IPS-20b (cell line): Measurements from ENCODE around the gene UPF1.
A peak's percentile ranks its signal among the peaks of the same experiment; 100 is the strongest.

Source experiments
- H3K27ac ChIP-seq: one replicate; pipeline ENCODE4 v1.5.1; 2013; ENCODE audit warnings: low read length
- H3K27me3 ChIP-seq: 2 replicates; pipeline ENCODE4 v1.6.1; 2013; ENCODE audit warnings: mild to moderate bottlenecking, low read length, inconsistent platforms; ENCODE audit not compliant: insufficient read depth
- H3K36me3 ChIP-seq: 2 replicates; pipeline ENCODE4 v1.6.1; 2013; ENCODE audit warnings: low read depth, mild to moderate bottlenecking, inconsistent platforms, low read length, moderate library complexity; ENCODE audit not compliant: insufficient read depth
- H3K4me1 ChIP-seq: 2 replicates; pipeline ENCODE4 v1.6.1; 2013; ENCODE audit warnings: mild to moderate bottlenecking, control low read depth, inconsistent platforms, low read length, moderate library complexity; ENCODE audit not compliant: insufficient read depth
- H3K4me3 ChIP-seq: 2 replicates; pipeline ENCODE4 v1.5.1; 2013; ENCODE audit warnings: mild to moderate bottlenecking, low read length, inconsistent platforms
- H3K9ac ChIP-seq: 2 replicates; pipeline ENCODE4 v1.6.1; 2013; ENCODE audit warnings: low read depth, mild to moderate bottlenecking, inconsistent platforms, low read length, moderate library complexity
- H3K9me3 ChIP-seq: 2 replicates; pipeline ENCODE4 v1.6.1; 2013; ENCODE audit warnings: mild to moderate bottlenecking, low read depth, low read length, inconsistent platforms; ENCODE audit not compliant: insufficient read depth

UPF1 gene

GRCh38 chr19:18830488-18830887 lies 1.3 kb upstream of the UPF1 start:
- Histone ChIP-seq H3K9ac (no peak overlapping the region), H3K4me1 (peaks cover 14% of the 10 kb centered on the region), H3K27ac (no peak overlapping the region), H3K9me3 (no peaks in the 10 kb centered on the region; the same call in 1 of the 2 replicates), H3K4me3 (no peak overlapping the region), H3K27me3 (peaks cover 6% of the 10 kb centered on the region), H3K36me3 (peaks cover 8% of the 10 kb centered on the region)

- H3K27ac ChIP-seq: no peak overlapping the region
- peak overlapping the region; percentile 85 for H3K9ac ChIP-seq
- H3K4me1 ChIP-seq: peaks cover 14% of the 10 kb centered on the region
- no peaks in the 10 kb centered on the region for H3K9me3 ChIP-seq
- H3K36me3 ChIP-seq: peaks cover 22% of the 10 kb centered on the region
- H3K4me3 ChIP-seq: peak overlapping the region; percentile 90
- H3K27me3 ChIP-seq: peaks cover 5% of the 10 kb centered on the region
These were observed 764 bp downstream of the UPF1 start for GRCh38 chr19:18832306-18833140.

DNA sequence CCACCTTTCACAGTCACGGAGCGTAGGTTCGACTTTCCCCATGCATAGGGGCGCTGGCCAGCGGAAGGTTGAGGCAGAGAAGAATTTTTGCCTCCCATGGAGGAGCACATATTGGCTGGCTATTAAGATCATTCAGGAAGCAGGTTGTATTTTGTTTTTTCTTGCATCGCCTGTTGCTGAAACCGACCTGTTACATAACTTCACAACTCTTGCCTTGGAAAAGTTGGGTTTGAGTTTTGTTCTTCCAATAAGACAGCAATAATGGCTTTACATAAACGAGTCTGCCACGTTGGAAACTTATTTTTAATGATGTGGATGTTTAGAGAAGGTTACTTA lies 1.4 kb downstream of the UPF1 start:
- H3K36me3 ChIP-seq: peaks cover 28% of the 10 kb centered on the region

GRCh38 chr19:18833849-18834643 lies 2.3 kb downstream of the UPF1 start:
- H3K36me3 ChIP-seq: peaks cover 28% of the 10 kb centered on the region
- peak overlapping the region; percentile 22; the same call in 1 of the 2 replicates for H3K9ac ChIP-seq
- peaks cover 14% of the 10 kb centered on the region for H3K4me1 ChIP-seq
- H3K27ac ChIP-seq: no peak overlapping the region
- H3K27me3 ChIP-seq: no peaks in the 10 kb centered on the region
- peak overlapping the region; percentile 90 for H3K4me3 ChIP-seq
- H3K9me3 ChIP-seq: no peaks in the 10 kb centered on the region

More for the DNA sequence above, 1.4 kb downstream of the UPF1 start:
- Histone ChIP-seq H3K27me3 (peaks cover 5% of the 10 kb centered on the region), H3K27ac (no peak overlapping the region), H3K9ac (peak overlapping the region; percentile 85), H3K9me3 (no peaks in the 10 kb centered on the region), H3K4me1 (peaks cover 14% of the 10 kb centered on the region), H3K4me3 (peak overlapping the region; percentile 90)

DNA sequence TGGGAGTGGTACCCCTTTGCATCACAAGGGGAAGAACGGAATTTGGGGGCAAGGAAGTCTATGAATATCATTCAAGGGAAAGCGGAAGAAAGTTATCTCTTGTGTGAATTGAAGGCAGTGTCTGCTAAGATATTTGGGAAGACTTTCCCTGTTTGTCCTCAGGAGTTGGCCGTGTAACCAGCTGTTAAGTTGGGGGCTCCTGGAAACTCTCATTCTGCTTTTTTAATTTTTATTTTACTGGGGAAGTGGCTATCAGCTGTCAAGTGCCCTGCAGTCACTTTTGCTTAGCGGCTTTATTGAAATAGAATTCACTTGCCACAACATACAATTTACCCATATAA lies 2.9 kb downstream of the UPF1 start:
- no peaks in the 10 kb centered on the region for H3K9me3 ChIP-seq
- no peak overlapping the region for H3K27ac ChIP-seq
- H3K4me3 ChIP-seq: peak overlapping the region; percentile 90
- H3K36me3 ChIP-seq: peaks cover 28% of the 10 kb centered on the region
- H3K4me1 ChIP-seq: peaks cover 14% of the 10 kb centered on the region
- H3K9ac ChIP-seq: no peak overlapping the region
- H3K27me3 ChIP-seq: no peaks in the 10 kb centered on the region

- Histone ChIP-seq H3K36me3 (peaks cover 28% of the 10 kb centered on the region), H3K4me3 (no peak overlapping the region), H3K9ac (no peak overlapping the region), H3K27ac (no peak overlapping the region), H3K27me3 (no peaks in the 10 kb centered on the region), H3K4me1 (peaks cover 8% of the 10 kb centered on the region; the same call in 1 of the 2 replicates), H3K9me3 (no peaks in the 10 kb centered on the region)
These were observed 7.9 kb downstream of the UPF1 start for GRCh38 chr19:18839465-18840287.

GRCh38 chr19:18840288-18841267 lies 8.8 kb downstream of the UPF1 start:
- no peaks in the 10 kb centered on the region for H3K9me3 ChIP-seq
- no peak overlapping the region for H3K27ac ChIP-seq
- no peaks in the 10 kb centered on the region for H3K27me3 ChIP-seq
- peaks cover 4% of the 10 kb centered on the region; the same call in 1 of the 2 replicates for H3K4me1 ChIP-seq
- no peak overlapping the region for H3K4me3 ChIP-seq
- H3K36me3 ChIP-seq: peaks cover 19% of the 10 kb centered on the region
- H3K9ac ChIP-seq: 0 out of 2 replicates have a peak overlapping the region, but pooled peaks have one; percentile 38

DNA sequence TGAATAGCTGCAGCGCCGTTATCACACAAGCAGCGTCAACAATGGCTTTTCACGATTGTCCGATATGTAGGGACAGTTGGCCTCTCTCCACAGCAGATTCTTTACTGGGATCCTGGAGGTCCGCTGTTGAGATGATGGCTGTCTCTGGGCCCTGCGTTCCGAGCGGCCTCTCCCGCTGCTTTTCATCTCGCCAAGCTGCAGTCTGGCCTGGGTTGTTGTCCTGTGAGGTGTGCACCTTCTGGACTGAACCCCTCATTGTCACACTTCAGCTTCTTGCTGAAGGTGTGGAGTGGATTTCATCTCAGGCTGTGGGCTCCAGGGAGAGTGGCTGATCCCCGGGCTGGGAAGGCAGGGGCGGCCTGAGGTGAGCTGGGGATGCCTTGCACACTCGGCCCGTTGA lies 9.6 kb downstream of the UPF1 start:
- no peaks in the 10 kb centered on the region for H3K9me3 ChIP-seq
- no peak overlapping the region for H3K27ac ChIP-seq
- H3K27me3 ChIP-seq: no peaks in the 10 kb centered on the region
- no peak overlapping the region for H3K4me3 ChIP-seq
- peaks cover 4% of the 10 kb centered on the region; the same call in 1 of the 2 replicates for H3K4me1 ChIP-seq
- H3K9ac ChIP-seq: 0 out of 2 replicates have a peak overlapping the region, but pooled peaks have one; percentile 38
- peaks cover 12% of the 10 kb centered on the region; the same call in 1 of the 2 replicates for H3K36me3 ChIP-seq

- Histone ChIP-seq H3K27ac (no peak overlapping the region), H3K9ac (no peak overlapping the region), H3K27me3 (no peaks in the 10 kb centered on the region), H3K9me3 (no peaks in the 10 kb centered on the region), H3K36me3 (peaks cover 9% of the 10 kb centered on the region; the same call in 1 of the 2 replicates), H3K4me1 (peaks cover 4% of the 10 kb centered on the region; the same call in 1 of the 2 replicates), H3K4me3 (no peak overlapping the region)
These were observed 10.4 kb downstream of the UPF1 start for GRCh38 chr19:18842166-18842565.

DNA sequence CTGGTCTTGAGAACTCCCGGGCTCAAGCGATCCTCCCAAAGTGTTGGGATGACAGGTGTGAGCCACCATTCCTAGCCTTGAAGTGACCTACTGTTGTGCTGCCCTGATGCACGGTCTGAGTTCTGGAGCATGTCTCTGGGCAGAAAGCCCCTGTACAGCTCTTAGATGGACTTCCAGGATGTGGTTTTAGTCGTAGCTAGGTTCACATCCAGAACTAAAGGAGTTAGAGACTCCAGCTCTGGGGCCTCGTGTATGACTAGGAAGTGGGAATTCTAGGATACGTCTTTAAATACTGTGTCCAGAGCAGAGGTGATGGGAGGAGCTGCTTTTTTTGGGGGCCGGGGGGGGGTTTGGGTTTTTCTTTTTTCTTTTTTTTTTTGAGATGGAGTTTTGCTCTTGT lies 12.2 kb downstream of the UPF1 start:
- H3K27ac ChIP-seq: no peak overlapping the region
- H3K9me3 ChIP-seq: no peaks in the 10 kb centered on the region
- H3K27me3 ChIP-seq: no peaks in the 10 kb centered on the region
- H3K36me3 ChIP-seq: peaks cover 16% of the 10 kb centered on the region
- no peak overlapping the region for H3K4me3 ChIP-seq
- H3K4me1 ChIP-seq: peaks cover 4% of the 10 kb centered on the region; the same call in 1 of the 2 replicates
- H3K9ac ChIP-seq: no peak overlapping the region
